Measurements from ENCODE around the gene CES2.

GRCh38 chr16:66979011-66979717 is 43.8 kb downstream of the CES2 start:
- no peak for TF ChIP-seq CTCF (IDR thresholded peaks at IDR 0.05; ENCODE audit: low read length)
- TF ChIP-seq EZH2 (optimal IDR thresholded peaks at IDR 0.05; ENCODE audit: low read depth, low read length), result no peak
- no peak for TF ChIP-seq EZH2phosphoT487 (IDR thresholded peaks at IDR 0.05; ENCODE audit: low read length)

Measured in MM.1S (cell line).